Measurements from ENCODE around the gene OSBPL9. TPM values are rescaled to one million over a fixed set of nuclear protein-coding genes. Genes with fewer than 3 reads are reported as not detected.

OSBPL9 gene
- total and polyA plus RNA-seq, 9 of the 15 experiments (the other 6 are each of a cell fraction or from before 2014, with no cell fraction given), result 43.9 to 217 (median 170) TPM

DNA sequence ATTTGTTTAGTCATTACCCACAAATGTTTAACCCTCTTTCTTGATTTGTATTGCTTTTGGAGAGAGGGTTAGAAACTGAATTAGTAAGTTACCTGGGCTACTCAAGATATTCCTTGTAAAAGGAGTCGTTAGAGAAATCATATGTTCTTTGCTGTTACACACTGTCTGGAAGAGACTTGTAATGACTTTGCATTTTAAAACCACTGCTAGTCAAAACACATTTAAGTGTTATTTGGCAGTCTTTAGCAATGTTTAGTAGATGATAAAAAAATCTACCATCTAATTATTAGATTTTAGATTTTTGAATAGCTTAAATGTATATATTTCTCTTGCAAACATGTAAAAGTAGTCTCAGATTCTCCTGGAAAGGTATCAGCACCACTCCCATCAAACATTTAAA, 6.6 kb downstream of the OSBPL9 start (continued):
- no peak for TF ChIP-seq ZNF23 (CRISPR knock-in tag; IDR thresholded peaks at IDR 0.05)
- TF ChIP-seq C11orf30 (IDR thresholded peaks at IDR 0.05; ENCODE audit: low read depth), result peak; percentile 82
- TF ChIP-seq, protein P1, sequence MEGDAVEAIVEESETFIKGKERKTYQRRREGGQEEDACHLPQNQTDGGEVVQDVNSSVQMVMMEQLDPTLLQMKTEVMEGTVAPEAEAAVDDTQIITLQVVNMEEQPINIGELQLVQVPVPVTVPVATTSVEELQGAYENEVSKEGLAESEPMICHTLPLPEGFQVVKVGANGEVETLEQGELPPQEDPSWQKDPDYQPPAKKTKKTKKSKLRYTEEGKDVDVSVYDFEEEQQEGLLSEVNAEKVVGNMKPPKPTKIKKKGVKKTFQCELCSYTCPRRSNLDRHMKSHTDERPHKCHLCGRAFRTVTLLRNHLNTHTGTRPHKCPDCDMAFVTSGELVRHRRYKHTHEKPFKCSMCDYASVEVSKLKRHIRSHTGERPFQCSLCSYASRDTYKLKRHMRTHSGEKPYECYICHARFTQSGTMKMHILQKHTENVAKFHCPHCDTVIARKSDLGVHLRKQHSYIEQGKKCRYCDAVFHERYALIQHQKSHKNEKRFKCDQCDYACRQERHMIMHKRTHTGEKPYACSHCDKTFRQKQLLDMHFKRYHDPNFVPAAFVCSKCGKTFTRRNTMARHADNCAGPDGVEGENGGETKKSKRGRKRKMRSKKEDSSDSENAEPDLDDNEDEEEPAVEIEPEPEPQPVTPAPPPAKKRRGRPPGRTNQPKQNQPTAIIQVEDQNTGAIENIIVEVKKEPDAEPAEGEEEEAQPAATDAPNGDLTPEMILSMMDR (IDR thresholded peaks at IDR 0.05 in 2 of 3, conservative IDR thresholded peaks at IDR 0.05 in 1 of 3; ENCODE audit: insufficient read depth in 2 of 3, low read depth in 1 of 3, low read length in 3 of 3), result no peak
- TF ChIP-seq NFE2 (IDR thresholded peaks at IDR 0.05; ENCODE audit: low read depth), result peak; percentile 82
- TF ChIP-seq CHD4 (IDR thresholded peaks at IDR 0.05; ENCODE audit: insufficient read depth, insufficient replicate concordance, low read depth, low read length, poor library complexity, severe bottlenecking), result no peak
- no peak for TF ChIP-seq ARNT (IDR thresholded peaks at IDR 0.05)
- peak; percentile 70; the same call in 1 of the 2 replicates for TF ChIP-seq MAFF (IDR thresholded peaks at IDR 0.05; ENCODE audit: low read length)
- TF ChIP-seq, protein P2, sequence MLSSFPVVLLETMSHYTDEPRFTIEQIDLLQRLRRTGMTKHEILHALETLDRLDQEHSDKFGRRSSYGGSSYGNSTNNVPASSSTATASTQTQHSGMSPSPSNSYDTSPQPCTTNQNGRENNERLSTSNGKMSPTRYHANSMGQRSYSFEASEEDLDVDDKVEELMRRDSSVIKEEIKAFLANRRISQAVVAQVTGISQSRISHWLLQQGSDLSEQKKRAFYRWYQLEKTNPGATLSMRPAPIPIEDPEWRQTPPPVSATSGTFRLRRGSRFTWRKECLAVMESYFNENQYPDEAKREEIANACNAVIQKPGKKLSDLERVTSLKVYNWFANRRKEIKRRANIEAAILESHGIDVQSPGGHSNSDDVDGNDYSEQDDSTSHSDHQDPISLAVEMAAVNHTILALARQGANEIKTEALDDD (IDR thresholded peaks at IDR 0.05), result 0 out of 2 replicates have a peak, but pooled peaks have one; percentile 7
- no peak for TF ChIP-seq ZNF785 (CRISPR knock-in tag; IDR thresholded peaks at IDR 0.05)
- no peak for TF ChIP-seq MEIS2 (IDR thresholded peaks at IDR 0.05; ENCODE audit: partially characterized antibody)
